GM19438 (cell line): ENCODE results near the gene ELOVL4.

Experiments used
- ATAC-seq: cut with Tn5 transposase; IDR thresholded peaks from one replicate; pipeline ENCODE4 v1.9.1; 2021; ENCODE audit warnings: low read depth; ENCODE audit not compliant: unreplicated experiment

The ELOVL4 gene

DNA sequence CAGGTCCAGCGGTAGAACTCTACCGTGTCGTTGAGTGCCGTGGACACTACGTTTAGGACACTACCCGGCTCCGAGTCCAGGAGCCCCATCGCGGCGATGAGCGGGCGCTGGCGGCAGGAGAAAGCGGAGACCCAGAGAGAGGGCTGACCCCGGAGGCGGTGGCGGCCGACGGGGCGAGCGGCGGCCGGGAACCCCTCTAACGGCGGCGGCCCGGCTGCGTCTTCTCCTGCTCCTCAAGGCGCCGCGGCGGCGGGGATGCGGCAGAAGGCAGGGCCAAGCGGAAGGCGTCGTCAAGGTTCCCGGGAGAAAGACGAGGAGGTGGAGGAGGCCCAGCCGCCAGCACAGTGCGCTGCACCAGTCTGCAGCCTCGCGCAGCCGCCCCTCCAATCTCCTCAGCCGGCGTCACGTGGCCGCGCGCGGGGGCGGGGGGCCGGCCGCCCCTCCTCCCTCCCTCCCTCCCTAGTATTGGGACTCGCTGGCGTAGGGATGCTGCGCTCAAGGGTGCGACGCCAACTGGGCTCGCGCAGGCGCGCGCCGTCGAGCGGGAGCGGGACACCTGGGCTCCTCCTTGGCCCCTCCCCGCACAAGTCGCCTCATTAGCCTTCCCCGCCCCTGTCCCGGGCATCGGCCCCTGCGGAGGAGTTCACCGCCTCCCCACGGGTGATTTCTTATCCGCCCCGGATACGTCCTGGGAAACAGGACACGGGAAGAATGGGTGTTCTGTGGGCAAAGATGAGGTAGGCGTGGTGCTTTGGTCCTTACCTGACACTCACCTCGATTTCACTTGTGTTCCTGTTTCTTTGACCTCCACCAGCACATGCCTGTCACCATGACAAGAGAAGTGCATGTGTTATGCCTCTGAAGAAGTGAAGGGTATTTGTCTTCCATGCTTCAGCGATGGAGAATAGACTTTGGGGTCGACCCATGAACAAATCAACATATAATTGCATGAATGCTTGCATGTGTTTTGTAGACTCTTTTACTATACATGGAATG, at the start of gene ELOVL4:
TSS of gene ELOVL4 (minus strand) at position 363 of the 996 bp plus-strand sequence. CDS start at position 89, 274 bp downstream.
- ATAC-seq, result peak; percentile 40

DNA sequence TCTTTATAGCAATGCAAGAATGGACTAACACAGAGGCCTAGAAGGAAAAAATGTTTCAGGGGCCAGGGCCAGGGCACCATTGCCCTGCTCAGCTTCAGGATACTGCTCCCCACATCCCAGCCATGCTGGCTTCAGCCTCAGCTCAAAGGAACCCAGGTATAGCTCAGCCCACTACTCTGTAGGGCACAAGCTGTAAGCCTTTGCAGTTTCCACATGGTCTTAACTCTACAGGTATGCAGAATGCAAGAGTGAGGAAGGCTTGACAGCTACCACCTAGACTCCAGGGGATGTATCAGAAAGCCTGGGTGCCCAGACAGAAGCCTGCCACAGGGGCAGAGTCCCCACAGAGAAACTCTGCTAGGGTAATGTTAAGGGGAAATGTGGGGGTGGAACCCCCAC, 46.6 kb upstream of the ELOVL4 start:
- ATAC-seq, result no peak

DNA sequence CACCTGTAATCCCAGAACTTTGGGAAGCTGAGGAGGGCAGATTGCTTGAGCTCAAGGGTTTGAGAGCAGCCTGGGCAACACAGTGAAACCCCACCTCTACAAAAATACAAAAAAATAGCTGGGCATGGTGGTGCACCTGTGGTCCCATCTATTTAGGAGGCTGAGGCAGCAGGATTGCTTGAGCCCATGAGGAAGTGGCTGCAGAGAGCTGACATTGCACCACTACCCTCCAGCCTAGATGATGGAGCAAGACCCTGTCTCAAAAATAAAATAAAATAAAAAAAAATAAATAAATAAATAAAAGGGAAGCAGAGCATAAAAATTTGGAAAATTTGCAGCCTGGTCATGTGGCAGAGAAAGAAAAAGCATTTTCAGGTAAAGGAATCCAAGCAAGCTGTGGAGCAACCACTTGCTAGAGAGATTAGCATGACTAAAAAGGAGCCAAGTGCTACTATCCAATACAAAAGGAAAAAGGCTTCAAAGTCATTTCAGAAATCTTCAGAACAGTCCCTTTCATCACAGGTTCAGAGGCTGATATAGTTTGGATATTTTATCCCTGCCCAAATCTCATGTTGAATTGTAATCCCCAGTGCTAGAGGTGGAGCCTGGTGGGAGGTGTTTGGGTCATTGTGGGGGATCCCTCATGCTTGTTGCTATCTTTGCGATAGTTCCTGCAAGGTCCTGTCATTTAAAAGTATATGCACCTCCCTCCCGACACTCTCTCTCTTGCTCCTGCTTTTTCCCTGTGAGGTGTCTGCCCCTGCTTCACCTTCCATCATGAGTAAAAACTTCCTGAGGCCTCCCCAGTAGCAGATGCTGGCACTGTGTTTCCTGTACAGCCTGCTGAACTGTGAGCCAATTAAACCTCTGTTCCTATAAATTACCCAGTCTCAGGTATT, 45.9 kb upstream of the ELOVL4 start:
- no peak for ATAC-seq

DNA sequence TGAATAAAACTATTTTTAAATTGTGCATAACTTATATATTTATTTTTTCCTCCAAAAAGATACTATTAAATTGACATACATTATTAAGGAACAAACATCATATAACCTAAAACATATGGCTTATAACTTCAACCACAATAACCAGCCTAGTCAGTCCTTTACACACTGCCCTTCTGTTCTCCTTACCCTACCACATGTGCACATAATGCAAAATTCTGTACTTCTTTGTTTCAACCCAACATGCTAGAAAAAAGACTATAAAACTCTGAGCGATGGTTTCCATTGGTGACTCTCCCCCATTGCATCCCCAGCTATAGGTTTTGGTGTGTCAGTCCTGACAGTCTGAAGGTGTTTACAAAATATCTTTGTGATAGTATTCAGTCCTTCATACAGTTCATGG, 42.3 kb upstream of the ELOVL4 start:
- no peak for ATAC-seq

DNA sequence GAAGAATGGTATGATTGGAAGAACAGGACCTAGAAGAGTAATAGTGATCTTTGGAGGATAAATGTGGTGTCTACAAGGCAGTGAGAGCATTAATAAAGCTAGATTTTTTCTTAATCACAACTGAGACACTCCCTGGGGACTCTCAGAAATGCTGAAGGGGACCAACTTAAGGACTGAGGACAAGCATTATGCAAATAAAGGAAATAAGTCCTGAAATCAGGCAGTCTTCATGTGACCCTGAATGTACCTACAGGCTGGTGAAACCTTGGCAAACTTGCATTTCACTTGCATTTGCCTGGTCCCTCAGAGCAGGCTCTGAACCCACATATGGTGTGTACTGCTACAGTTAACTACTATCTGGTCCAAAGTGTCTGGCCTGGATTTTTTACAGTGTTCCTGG, 37.8 kb upstream of the ELOVL4 start:
- no peak for ATAC-seq

DNA sequence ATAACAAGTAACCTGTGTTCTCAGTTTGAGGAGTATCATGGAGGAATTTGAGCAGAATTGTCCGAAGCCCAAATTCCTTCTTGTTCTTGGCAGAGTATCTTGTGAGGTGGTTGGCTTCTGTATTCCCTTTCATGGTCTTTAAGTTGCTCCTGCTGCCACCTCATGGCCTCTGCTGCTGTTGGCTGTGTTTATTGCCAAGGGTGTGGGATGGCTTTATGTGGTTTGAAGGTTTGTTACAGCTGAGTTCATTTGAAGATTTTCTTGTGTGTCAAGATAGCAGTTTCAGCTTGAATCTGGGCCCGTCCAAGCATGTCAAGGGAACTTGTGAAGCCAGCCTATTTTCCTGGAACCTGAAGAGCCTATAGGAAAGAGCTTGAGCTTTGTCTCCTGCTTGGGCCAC, 36.9 kb upstream of the ELOVL4 start:
- ATAC-seq, result peak; percentile 75

DNA sequence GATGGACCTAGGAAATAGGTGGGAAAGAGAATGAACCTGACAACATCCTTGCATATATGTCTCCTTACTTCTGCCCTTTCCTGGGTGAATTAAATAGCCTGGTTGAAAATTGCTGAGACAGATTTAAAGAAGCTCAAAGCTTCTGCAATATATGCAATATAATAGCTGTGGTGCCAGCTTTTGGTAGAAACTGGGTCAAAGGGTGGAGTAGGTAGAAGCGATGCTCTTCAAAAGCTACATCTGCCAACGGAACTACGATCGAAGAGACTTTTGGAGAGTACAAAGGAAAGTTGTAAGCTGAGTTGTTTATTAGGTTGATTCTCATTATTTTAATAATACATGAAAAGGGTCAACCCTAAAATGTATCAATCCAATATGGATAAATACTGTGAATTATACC, 34.3 kb upstream of the ELOVL4 start:
- no peak for ATAC-seq

DNA sequence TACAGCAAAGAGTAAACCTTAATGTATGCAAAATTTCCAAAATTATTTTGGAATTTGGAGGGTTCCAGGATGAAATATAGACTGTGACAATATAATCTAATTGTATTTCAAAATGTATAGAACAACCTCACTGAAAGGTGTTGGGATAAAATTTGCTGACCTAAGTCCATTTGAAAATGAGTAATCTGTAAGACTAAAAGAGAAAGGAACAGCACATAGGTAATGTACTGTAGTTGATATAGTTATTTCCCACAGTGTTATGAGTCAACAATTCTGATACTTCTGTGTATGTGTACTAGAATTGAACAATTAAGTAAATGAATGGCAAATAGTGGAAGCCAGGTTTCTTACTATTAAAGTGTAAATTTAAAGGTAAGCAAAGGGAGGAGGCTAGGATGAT, 23.8 kb upstream of the ELOVL4 start:
- no peak for ATAC-seq

DNA sequence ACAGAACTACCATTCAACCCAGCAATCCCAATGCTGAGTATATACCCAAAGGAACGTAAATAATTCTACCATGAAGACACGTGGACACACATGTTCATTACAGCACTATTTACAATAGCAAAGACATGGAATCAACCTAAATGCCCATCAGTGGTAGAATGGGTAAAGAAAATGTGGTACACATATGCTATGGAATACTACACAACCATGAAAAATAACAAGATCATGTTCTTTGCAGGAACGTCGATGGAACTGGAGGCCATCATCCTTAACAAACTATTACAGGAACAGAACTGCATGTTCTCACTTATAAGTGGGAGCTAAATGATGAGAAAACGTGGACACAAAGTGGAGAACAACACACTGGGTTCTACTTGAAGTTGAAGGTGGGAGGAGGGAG, 22.4 kb upstream of the ELOVL4 start:
- no peak for ATAC-seq

DNA sequence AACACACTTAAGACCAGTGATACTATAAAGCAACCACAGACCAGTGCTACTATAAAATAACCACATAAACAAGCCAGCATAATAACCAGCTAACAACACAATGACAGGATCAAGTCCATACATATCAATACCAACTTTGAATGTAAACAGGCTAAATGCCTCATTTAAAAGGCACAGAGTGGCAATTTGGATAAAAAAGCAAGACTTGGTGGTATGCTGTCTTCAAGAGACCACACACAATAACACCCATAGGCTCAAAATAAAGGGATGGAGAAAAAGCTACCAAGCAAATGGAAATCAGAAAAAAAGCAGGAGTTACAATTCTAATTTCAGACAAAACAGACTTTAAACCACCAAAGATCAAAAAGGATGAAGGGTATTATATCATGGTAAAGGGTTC, 19.8 kb upstream of the ELOVL4 start:
- no peak for ATAC-seq

DNA sequence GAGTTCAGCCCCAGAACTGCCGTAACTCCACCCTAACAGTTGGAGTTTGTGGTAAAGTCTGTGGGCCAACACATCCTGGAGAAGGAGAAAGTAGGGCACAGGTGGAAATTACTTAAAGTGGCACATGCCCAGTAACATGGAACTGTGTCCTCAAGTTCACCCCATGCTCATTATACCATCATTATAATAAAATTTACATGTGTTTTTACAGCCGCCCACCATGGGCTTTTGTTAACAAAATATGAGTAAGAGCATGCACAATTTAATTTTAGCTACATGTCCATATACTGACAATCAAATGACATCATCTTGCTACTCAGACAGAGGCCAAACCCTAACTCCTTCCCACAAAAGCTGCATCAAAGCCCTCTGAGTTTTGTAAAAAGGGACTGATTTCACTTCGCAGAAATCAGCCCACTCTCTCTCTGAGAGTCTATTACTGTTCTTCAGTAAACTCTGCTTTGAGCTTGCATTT, 17.3 kb upstream of the ELOVL4 start:
- no peak for ATAC-seq

DNA sequence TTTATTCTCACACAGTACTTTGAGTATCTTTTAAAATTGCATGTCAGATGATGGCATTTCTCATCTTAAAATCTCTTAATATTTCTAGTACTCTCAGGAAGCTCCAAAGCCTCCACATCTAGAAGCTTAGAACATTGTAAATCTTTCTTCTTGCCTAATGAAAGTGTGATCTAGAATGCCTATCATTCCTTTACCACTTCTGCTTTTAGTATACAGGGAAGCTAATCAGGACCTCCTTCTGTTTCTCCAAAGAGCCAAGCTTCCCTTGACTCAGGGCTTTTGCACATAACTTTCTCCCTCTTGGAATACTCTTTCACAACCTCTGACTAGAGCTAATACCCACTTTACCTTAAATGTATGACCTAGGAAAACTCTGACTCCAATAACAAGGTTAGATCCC, 7.5 kb upstream of the ELOVL4 start:
- no peak for ATAC-seq

DNA sequence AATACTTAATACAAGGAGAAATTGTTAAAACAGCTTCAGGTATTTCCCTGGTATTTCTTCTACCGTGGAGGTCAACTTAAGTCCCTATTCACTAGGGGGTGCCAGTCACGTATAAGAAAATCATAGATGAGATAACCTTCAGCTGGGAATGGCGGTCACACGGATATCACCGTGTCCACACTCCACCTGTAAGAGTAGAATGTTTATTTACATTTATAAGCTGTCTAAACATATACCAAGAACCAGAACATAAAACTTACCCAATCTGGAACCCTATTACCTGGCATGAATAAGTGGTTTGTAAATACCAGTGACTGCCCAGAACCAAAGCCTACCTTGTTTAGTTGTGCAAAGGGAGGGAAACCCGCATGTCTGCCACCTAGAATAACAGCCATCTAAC, 1.9 kb upstream of the ELOVL4 start:
- no peak for ATAC-seq

DNA sequence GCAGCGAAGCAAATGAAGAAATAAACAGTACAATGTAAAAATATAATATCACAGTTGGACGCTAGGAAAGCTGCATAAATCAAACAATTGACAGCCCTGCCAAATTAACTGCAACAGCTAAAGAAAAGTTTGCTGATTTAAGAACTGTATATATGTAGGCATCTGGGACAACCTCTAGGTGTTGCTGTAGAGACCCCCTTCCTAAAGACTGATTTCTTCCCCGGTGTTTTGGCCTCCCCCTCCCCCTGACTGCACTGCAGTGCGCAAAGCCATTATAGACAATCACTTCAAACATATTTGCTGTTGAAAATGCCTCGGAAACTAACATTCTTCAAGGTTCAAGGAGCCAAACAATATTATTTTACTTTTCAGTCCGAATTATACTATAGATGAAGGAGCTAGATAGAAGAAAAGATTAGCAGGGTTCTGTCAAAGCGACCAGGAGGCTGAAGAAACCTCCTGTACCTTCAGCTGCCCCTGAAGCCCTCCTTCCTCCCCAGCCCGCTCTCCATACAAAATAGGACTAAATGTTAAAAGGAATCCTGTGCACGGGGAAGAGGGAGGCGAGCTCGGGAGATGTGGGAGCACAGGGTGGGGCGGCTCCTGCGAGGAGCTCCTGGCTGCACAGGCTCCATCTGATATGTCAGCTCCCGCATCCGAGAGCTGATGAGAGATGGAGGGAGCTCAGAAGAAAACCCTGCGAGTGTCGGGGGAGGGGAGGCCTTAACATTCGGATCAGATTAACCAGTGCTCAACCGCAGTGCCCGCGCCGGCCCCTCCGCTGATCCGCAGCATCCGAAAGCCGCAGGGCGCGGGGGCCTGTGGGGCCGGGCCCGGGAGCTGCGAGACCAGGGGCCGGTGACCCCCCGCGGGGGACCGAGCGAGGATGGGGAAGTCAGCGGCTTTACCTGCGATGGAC, 822 bp downstream of the ELOVL4 start:
- ATAC-seq, result peak; percentile 38

DNA sequence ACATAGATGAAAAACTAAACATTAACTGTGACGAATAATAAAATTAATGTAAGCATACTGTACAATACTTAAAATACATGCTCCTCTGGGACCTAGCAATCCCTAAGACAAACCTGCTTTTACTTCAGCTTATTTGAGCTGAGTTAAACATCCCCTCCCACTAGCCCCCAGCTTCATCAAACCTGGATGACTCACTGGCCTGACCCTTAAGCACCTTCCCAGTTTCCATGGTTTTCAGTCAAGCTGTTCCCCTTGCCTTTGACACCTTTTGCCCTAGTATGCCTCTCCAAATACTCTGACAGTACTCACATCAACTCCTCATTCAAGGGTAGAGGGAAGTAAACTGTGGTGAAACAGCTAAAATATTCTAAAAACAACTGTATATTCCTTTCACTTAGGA, 4.2 kb downstream of the ELOVL4 start:
- ATAC-seq, result no peak

DNA sequence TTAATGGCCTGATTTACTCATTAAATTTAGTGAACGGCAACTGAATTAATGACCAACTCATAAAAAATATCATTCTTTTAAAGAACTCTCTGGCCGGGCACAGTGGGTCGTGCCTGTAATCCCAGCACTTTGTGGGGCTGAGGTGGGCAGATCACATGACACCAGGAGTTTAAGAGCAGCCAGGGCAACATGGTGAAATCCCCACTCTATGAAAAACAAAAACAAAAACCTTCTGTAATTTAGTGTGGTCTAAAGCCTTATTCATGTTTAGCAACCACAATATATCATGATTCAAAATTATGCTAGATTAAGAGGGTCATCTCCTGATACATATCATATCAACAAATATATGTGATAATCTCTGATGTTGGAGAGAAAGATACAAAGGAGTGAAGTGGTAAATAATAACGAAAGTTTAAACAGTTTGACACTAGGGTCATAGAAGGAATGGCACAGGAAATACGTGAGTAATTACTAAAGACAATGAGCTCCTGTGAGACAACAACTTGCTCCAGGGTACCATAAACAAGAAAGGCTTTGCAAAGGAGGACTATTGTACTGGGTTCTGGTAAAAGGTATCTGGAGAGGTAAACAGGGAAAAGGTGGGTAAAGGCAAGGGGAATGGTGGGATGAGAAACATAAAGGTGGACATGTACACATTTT, 5.7 kb downstream of the ELOVL4 start:
- ATAC-seq, result no peak

DNA sequence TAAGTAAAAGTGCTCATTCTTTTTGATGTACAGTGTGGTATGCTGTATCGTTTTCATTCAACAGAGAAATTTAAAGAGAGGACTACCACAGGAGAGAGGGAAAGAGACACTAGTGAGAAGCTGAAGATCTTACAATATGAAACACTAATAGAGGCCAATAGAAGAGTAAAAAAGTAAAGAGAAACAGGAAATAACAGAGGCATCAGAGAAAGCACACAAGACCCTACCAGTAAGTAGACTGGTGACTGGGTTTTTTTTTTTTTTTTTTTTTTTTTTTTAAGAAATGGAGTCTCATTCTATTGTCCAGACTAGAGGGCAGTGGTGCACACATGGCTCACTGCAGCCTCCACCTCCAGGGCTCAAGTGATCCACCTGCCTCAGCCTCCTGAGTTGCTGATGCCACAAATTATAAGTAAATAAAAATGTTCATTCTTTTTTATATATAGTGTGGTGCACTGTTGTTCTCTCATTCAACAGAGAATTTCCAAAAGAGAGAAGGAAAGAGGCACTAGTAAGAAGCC, 18.8 kb downstream of the ELOVL4 start:
- no peak for ATAC-seq

DNA sequence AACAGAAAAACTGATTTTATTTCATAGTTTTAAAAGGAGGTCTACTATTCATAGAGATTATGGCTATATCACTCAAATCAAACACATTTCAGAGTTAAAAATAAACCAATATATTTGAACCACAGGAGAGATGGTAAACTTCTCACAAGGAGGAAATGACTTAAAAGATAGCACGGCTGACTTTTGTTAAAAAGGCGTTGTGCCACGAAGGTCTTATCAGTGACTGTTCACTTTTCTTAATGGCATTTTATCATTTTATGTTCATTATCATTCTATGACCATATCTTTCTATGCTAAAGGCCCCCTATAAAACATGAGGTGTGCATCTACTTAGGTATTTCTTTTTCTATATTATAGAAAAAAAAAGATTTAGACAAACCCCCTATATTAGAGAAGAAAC, 19.6 kb downstream of the ELOVL4 start:
- no peak for ATAC-seq

DNA sequence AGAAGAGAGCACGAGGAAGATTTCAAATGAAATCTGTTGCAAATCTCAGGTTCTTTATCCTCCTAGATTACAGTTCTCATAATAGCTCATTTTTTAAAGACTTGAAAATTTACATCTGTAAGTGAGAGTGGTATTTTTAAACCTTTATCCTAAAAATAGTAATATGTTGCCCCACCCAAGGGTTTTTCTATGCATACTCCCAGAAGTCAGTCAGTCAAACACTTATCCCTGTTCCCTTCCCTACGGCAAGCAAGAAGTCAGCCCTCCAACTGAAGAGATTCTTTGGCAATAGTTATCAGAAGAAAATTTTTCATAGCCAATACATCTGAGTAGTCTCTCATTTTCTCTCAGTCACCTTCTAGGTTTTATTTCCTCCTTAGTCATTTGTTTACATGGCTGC, 24.1 kb downstream of the ELOVL4 start:
- no peak for ATAC-seq
